ENCODE measurements around the gene MSMB. TPM values are rescaled to one million over a fixed set of nuclear protein-coding genes. Genes with fewer than 3 reads are reported as not detected.

MSMB gene
- total and polyA plus RNA-seq, 9 of the 15 experiments (the other 6 are each of a cell fraction or from before 2014, with no cell fraction given) = 0.21 to 0.60 TPM; not detected in 7

DNA sequence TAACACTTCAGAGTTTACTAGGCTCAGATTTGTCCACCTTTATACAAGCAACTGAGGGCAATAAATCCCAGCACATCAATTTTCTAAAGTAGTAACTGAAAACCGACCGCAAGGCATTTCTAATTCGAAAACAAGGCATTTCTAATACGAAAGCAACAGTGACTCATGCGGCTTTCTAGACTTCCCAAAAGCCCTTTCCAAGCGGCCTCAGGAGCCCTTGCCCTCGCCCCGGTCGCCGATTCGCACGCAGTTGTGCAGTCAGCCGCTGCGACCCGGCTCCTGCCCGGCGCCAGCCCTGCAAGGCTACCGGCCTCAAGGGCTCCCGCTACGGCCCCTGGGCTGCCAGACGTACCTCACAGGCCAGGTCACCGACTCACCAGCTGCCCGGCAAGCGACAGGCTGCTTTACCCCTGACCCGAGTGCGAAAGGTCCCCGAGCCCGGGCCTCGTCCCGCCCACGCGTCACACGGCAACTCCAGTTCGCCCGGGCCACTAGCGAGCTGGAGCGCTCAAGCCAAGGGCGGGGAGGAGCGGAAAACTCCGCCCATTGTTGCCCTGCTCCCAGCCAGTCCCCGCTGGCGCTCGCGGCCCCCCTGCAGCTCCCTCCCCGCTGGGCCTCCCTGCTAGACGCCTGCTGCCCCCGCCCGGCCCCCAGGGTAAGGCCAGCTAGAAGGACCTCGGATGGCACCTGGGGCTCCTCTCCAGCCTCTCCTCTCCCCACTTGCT lies 22.9 kb downstream of the MSMB start (continued):
- TF ChIP-seq, protein P1, sequence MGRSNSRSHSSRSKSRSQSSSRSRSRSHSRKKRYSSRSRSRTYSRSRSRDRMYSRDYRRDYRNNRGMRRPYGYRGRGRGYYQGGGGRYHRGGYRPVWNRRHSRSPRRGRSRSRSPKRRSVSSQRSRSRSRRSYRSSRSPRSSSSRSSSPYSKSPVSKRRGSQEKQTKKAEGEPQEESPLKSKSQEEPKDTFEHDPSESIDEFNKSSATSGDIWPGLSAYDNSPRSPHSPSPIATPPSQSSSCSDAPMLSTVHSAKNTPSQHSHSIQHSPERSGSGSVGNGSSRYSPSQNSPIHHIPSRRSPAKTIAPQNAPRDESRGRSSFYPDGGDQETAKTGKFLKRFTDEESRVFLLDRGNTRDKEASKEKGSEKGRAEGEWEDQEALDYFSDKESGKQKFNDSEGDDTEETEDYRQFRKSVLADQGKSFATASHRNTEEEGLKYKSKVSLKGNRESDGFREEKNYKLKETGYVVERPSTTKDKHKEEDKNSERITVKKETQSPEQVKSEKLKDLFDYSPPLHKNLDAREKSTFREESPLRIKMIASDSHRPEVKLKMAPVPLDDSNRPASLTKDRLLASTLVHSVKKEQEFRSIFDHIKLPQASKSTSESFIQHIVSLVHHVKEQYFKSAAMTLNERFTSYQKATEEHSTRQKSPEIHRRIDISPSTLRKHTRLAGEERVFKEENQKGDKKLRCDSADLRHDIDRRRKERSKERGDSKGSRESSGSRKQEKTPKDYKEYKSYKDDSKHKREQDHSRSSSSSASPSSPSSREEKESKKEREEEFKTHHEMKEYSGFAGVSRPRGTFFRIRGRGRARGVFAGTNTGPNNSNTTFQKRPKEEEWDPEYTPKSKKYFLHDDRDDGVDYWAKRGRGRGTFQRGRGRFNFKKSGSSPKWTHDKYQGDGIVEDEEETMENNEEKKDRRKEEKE (IDR thresholded peaks at IDR 0.05; ENCODE audit: borderline replicate concordance in 1 of 2, control insufficient read depth in 1 of 2, low read depth in 2 of 2, low read length in 1 of 2) = no peak
- TF ChIP-seq KLF6 (CRISPR knock-in tag; IDR thresholded peaks at IDR 0.05; ENCODE audit: borderline replicate concordance) (no peak), HDAC3 (IDR thresholded peaks at IDR 0.05; ENCODE audit: borderline replicate concordance, partially characterized antibody) (no peak), TBP (optimal IDR thresholded peaks at IDR 0.05; ENCODE audit: low read depth, low read length) (peak; percentile 68), RBM39 (optimal IDR thresholded peaks at IDR 0.05; ENCODE audit: low read depth, low read length) (no peak), NR2C2 (CRISPR knock-in tag; IDR thresholded peaks at IDR 0.05) (peak; percentile 71; the same call in 1 of the 2 replicates), NR2C2 (tag; IDR thresholded peaks at IDR 0.05) (peak; percentile 97), ZNF592 (IDR thresholded peaks at IDR 0.05) (peak; percentile 81), ZNF695 (CRISPR knock-in tag; IDR thresholded peaks at IDR 0.05) (no peak), SREBF2 (CRISPR knock-in tag; IDR thresholded peaks at IDR 0.05) (no peak), RFX1 (IDR thresholded peaks at IDR 0.05) (peak; percentile 37; the same call in 1 of the 2 replicates), ZNF324 (CRISPR knock-in tag; IDR thresholded peaks at IDR 0.05) (no peak), HBP1 (CRISPR knock-in tag; IDR thresholded peaks at IDR 0.05) (no peak), MED1 (CRISPR knock-in tag; IDR thresholded peaks at IDR 0.05; ENCODE audit: borderline replicate concordance) (no peak), HMBOX1 (IDR thresholded peaks at IDR 0.05) (no peak), RFX7 (CRISPR knock-in tag; IDR thresholded peaks at IDR 0.05) (no peak), ADNP (tag; IDR thresholded peaks at IDR 0.05) (no peak), ZNF263 (CRISPR knock-in tag; IDR thresholded peaks at IDR 0.05; ENCODE audit: borderline replicate concordance) (peak; percentile 36; the same call in 1 of the 2 replicates), PHB2 (IDR thresholded peaks at IDR 0.05; ENCODE audit: low read depth) (no peak)
